Measurements from ENCODE around the gene CDK16. TPM values are rescaled to one million over a fixed set of nuclear protein-coding genes. Genes with fewer than 3 reads are reported as not detected.

CDK16 gene
- total and polyA plus RNA-seq, 2 of the 13 experiments (the other 11 are each of a cell fraction or from before 2014, with no cell fraction given), result 64.5 to 225 TPM

DNA sequence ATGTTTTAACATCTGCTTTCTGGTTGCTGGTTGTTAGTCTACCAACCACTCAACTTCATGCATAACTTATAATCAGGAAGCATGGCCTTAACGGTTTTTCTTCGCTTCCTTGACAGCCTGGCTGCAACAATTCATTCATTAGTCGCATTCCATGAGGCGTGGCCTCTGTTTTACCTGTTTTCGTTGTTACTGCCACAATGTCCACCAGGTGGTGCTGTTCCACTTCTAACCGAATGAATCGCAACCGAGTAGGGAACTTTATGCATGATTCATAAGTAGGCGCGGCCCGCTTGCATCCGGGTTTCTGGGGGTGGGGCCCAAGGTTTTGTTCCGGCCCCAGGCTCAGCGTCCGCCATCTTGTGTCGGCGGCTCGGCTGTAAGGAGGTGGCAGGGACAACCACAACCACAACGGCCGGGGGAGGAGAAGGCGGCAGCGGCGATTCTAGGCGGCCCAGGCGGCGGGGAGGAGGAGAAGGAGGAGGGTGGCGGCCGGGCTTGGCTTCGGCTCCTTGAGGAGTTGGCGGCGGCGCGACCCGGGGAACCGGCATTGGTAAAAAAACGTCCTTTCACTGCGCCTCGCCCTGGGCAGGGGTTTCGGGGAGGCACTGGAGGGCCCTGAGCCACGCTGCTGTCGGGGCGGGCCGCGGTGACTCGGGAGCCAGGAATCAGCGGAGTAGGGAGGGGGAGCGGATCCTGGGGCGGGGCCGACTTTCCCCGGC is 24.8 kb upstream of the CDK16 start, which contains the start of gene UBA1 (continued):
- TF ChIP-seq, protein P1, sequence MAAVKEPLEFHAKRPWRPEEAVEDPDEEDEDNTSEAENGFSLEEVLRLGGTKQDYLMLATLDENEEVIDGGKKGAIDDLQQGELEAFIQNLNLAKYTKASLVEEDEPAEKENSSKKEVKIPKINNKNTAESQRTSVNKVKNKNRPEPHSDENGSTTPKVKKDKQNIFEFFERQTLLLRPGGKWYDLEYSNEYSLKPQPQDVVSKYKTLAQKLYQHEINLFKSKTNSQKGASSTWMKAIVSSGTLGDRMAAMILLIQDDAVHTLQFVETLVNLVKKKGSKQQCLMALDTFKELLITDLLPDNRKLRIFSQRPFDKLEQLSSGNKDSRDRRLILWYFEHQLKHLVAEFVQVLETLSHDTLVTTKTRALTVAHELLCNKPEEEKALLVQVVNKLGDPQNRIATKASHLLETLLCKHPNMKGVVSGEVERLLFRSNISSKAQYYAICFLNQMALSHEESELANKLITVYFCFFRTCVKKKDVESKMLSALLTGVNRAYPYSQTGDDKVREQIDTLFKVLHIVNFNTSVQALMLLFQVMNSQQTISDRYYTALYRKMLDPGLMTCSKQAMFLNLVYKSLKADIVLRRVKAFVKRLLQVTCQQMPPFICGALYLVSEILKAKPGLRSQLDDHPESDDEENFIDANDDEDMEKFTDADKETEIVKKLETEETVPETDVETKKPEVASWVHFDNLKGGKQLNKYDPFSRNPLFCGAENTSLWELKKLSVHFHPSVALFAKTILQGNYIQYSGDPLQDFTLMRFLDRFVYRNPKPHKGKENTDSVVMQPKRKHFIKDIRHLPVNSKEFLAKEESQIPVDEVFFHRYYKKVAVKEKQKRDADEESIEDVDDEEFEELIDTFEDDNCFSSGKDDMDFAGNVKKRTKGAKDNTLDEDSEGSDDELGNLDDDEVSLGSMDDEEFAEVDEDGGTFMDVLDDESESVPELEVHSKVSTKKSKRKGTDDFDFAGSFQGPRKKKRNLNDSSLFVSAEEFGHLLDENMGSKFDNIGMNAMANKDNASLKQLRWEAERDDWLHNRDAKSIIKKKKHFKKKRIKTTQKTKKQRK (IDR thresholded peaks at IDR 0.05; ENCODE audit: low read length), result no peak
- TF ChIP-seq ZNF780A (CRISPR knock-in tag; IDR thresholded peaks at IDR 0.05) (peak; percentile 48; the same call in 1 of the 2 replicates), ZNF7 (CRISPR knock-in tag; IDR thresholded peaks at IDR 0.05) (no peak), SAP130 (CRISPR knock-in tag; IDR thresholded peaks at IDR 0.05; ENCODE audit: low read depth) (peak; percentile 66; the same call in 1 of the 2 replicates), ELF1 (CRISPR knock-in tag; IDR thresholded peaks at IDR 0.05) (peak; percentile 70), ZNF207 (IDR thresholded peaks at IDR 0.05; ENCODE audit: borderline replicate concordance) (no peak), SP2 (CRISPR knock-in tag; IDR thresholded peaks at IDR 0.05) (no peak), ZNF768 (CRISPR knock-in tag; IDR thresholded peaks at IDR 0.05) (0 out of 2 replicates have a peak, but pooled peaks have one; percentile 26), POGZ (CRISPR knock-in tag; IDR thresholded peaks at IDR 0.05) (peak; percentile 51; the same call in 1 of the 2 replicates), ZNF629 (CRISPR knock-in tag; conservative IDR thresholded peaks at IDR 0.05) (no peak), SRSF4 (IDR thresholded peaks at IDR 0.05; ENCODE audit: low read depth, low read length, poor library complexity, severe bottlenecking) (no peak)
- TF ChIP-seq, protein P2, sequence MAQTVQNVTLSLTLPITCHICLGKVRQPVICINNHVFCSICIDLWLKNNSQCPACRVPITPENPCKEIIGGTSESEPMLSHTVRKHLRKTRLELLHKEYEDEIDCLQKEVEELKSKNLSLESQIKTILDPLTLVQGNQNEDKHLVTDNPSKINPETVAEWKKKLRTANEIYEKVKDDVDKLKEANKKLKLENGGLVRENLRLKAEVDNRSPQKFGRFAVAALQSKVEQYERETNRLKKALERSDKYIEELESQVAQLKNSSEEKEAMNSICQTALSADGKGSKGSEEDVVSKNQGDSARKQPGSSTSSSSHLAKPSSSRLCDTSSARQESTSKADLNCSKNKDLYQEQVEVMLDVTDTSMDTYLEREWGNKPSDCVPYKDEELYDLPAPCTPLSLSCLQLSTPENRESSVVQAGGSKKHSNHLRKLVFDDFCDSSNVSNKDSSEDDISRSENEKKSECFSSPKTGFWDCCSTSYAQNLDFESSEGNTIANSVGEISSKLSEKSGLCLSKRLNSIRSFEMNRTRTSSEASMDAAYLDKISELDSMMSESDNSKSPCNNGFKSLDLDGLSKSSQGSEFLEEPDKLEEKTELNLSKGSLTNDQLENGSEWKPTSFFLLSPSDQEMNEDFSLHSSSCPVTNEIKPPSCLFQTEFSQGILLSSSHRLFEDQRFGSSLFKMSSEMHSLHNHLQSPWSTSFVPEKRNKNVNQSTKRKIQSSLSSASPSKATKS (CRISPR knock-in tag; IDR thresholded peaks at IDR 0.05), result no peak
- TF ChIP-seq, protein P3, sequence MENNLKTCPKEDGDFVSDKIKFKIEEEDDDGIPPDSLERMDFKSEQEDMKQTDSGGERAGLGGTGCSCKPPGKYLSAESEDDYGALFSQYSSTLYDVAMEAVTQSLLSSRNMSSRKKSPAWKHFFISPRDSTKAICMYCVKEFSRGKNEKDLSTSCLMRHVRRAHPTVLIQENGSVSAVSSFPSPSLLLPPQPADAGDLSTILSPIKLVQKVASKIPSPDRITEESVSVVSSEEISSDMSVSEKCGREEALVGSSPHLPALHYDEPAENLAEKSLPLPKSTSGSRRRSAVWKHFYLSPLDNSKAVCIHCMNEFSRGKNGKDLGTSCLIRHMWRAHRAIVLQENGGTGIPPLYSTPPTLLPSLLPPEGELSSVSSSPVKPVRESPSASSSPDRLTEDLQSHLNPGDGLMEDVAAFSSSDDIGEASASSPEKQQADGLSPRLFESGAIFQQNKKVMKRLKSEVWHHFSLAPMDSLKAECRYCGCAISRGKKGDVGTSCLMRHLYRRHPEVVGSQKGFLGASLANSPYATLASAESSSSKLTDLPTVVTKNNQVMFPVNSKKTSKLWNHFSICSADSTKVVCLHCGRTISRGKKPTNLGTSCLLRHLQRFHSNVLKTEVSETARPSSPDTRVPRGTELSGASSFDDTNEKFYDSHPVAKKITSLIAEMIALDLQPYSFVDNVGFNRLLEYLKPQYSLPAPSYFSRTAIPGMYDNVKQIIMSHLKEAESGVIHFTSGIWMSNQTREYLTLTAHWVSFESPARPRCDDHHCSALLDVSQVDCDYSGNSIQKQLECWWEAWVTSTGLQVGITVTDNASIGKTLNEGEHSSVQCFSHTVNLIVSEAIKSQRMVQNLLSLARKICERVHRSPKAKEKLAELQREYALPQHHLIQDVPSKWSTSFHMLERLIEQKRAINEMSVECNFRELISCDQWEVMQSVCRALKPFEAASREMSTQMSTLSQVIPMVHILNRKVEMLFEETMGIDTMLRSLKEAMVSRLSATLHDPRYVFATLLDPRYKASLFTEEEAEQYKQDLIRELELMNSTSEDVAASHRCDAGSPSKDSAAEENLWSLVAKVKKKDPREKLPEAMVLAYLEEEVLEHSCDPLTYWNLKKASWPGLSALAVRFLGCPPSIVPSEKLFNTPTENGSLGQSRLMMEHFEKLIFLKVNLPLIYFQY (CRISPR knock-in tag; IDR thresholded peaks at IDR 0.05; ENCODE audit: borderline replicate concordance), result no peak
- TF ChIP-seq, protein P4, sequence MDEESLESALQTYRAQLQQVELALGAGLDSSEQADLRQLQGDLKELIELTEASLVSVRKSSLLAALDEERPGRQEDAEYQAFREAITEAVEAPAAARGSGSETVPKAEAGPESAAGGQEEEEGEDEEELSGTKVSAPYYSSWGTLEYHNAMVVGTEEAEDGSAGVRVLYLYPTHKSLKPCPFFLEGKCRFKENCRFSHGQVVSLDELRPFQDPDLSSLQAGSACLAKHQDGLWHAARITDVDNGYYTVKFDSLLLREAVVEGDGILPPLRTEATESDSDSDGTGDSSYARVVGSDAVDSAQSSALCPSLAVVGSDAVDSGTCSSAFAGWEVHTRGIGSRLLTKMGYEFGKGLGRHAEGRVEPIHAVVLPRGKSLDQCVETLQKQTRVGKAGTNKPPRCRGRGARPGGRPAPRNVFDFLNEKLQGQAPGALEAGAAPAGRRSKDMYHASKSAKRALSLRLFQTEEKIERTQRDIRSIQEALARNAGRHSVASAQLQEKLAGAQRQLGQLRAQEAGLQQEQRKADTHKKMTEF (CRISPR knock-in tag; IDR thresholded peaks at IDR 0.05), result no peak
- TF ChIP-seq, protein P5, sequence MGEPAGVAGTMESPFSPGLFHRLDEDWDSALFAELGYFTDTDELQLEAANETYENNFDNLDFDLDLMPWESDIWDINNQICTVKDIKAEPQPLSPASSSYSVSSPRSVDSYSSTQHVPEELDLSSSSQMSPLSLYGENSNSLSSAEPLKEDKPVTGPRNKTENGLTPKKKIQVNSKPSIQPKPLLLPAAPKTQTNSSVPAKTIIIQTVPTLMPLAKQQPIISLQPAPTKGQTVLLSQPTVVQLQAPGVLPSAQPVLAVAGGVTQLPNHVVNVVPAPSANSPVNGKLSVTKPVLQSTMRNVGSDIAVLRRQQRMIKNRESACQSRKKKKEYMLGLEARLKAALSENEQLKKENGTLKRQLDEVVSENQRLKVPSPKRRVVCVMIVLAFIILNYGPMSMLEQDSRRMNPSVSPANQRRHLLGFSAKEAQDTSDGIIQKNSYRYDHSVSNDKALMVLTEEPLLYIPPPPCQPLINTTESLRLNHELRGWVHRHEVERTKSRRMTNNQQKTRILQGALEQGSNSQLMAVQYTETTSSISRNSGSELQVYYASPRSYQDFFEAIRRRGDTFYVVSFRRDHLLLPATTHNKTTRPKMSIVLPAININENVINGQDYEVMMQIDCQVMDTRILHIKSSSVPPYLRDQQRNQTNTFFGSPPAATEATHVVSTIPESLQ (CRISPR knock-in tag; conservative IDR thresholded peaks at IDR 0.05), result no peak

Measured in HepG2 (cell line).